C4-2B (cell line): ENCODE data around the gene DUSP14.

ENCODE experiments used
- CTCF ChIP-seq: fragments of 450-650 bp; conservative IDR thresholded peaks from 2 replicates; pipeline ENCODE4 v1.5.1; 2017; ENCODE audit warnings: mild to moderate bottlenecking
- ZFX ChIP-seq: fragments of 450-650 bp; IDR thresholded peaks from 2 replicates; pipeline ENCODE4 v1.6.1; 2017

GRCh38 chr17:37517881-37518280 is 28.2 kb downstream of the DUSP14 start:
- TF ChIP-seq CTCF, result no peak
- TF ChIP-seq ZFX, result no peak
